Activated CD4-positive, alpha-beta T cell treated with anti-CD3 and anti-CD28 coated beads for 4 hours (primary cell): ENCODE measurements around the gene ATP8B2.
"Not testable (repeated sequence)": the region's sequence is repeated elsewhere in the genome, so short reads cannot be mapped to it uniquely, and the experiment has no call there.

ENCODE experiments used
- DNase-seq, 2 donors: peaks; one replicate each; pipeline ENCODE4 v3.0.0-alpha.2; 2020

The ATP8B2 gene, protein sequence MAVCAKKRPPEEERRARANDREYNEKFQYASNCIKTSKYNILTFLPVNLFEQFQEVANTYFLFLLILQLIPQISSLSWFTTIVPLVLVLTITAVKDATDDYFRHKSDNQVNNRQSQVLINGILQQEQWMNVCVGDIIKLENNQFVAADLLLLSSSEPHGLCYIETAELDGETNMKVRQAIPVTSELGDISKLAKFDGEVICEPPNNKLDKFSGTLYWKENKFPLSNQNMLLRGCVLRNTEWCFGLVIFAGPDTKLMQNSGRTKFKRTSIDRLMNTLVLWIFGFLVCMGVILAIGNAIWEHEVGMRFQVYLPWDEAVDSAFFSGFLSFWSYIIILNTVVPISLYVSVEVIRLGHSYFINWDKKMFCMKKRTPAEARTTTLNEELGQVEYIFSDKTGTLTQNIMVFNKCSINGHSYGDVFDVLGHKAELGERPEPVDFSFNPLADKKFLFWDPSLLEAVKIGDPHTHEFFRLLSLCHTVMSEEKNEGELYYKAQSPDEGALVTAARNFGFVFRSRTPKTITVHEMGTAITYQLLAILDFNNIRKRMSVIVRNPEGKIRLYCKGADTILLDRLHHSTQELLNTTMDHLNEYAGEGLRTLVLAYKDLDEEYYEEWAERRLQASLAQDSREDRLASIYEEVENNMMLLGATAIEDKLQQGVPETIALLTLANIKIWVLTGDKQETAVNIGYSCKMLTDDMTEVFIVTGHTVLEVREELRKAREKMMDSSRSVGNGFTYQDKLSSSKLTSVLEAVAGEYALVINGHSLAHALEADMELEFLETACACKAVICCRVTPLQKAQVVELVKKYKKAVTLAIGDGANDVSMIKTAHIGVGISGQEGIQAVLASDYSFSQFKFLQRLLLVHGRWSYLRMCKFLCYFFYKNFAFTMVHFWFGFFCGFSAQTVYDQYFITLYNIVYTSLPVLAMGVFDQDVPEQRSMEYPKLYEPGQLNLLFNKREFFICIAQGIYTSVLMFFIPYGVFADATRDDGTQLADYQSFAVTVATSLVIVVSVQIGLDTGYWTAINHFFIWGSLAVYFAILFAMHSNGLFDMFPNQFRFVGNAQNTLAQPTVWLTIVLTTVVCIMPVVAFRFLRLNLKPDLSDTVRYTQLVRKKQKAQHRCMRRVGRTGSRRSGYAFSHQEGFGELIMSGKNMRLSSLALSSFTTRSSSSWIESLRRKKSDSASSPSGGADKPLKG

DNA sequence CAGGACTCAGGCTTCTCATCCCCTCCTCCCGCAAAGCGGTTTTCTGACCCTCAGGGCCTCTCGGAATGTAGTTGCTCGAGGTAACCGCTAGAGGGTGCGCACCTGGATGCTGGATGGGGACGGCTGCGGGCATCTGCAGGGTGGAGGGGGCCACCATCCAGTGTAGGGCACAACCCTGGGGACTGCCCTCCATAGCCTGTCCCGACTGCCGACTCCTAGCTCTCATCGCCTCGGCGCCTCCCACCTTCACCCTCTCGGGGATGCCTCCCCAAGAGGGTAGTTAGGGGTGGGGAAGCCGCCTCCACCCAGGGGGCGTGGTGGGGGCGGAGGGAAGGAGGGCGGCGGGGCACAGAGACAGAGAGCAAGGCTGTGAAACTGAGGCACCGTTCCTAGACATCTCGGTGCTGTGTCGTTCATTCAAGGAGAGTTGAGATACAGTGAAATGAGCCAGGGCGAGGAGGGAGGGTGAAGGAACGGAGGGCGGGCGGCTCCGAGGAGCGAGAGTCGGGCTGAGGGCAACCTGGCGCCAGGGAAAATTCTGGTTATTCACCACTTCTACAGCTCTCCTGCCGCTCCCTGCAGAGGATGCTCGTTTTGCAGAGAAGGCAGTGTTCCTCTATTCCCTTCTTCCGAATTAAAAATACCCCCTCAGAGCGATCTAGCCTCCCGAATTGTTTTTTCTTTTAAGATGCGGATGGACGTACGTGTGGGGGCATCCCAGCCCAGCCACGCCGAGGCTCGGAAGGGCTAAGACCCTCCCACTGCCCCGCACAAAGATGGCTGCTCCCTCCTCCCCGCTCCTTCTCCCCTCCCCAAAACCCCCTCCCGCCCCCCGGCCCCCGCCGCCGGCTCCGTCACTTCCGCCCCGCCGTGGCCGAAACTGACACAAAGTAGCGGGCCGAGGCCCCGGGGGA lies at the start of gene ATP8B2:
ATP8B2 (plus strand) TSS at position 857 of the 914 bp plus-strand sequence. CDS start 2,617 bp downstream, outside the sequence.
- peak; percentile 78 to 81 for DNase-seq

DNA sequence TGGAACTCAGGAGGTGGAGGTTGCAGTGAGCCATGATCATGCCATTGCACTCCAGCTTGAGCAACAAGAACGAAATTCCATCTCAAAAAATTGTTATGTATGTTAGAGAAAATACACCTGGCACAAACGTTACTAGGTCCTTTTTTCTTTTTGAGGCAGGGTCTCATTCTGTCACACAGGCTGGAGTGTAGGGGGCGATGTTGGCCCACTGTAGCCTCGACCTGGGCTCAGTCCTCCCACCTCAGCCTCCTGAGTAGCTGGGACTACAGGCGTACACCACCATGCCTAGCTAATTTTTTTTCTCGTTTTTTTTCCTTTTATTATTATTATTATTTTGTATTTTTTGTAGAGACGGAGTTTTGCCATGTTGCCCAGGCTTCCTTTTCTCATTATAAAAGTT lies 48.5 kb upstream of the ATP8B2 start:
- peak in 1 of 2 donors; percentile 19 for DNase-seq

DNA sequence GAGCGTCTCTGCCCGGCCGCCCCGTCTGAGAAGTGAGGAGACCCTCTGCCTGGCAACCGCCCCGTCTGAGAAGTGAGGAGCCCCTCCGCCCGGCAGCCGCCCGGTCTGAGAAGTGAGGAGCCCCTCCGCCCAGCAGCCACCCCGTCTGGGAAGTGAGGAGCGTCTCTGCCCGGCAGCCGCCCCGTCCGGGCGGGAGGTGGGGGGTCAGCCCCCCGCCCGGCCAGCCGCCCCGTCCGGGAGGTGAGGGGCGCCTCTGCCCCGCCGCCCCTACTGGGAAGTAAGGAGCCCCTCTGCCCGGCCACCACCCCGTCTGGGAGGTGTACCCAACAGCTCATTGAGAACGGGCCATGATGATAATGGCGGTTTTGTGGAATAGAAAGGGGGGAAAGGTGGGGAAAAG lies 37.7 kb upstream of the ATP8B2 start:
- DNase-seq: not testable (repeated sequence)

DNA sequence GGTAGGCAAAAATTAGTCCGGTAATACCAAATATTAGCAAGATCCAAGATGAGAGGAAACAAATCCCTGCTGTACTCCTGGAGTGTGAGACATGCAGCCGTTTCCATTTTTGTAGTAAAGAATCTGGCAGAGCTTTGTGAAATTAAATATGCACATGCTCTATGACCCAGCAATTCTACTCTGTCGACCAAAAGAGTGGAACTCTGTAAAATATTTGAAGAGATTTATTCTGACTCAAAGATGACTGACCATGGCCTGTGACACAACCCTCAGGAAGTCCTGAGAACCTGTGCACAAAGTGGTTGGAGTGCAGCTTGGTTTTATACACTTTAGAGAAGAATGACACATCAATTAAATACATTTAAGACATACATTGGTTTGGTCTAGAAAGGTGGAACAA lies 36.7 kb upstream of the ATP8B2 start:
- no peak for DNase-seq

DNA sequence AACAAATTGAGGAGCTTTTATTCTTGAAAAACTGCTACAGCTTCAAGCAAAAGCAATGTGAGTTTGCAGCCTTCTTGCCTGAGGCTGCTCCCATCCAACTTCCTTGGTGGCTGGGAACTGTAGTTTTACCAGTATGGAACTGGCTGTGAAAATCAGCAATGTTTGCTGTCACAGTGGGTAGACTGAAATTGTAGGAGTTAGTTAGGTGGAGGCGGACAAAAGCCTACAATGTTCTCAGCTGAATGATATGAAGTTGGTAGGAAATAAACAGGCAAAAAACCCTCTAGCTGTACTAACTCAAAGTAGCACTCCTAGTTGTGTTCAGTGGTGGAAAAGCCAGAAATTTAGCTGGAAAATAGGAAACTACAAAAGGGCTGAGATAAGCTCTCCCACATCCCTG lies 34.4 kb upstream of the ATP8B2 start:
- no peak for DNase-seq

DNA sequence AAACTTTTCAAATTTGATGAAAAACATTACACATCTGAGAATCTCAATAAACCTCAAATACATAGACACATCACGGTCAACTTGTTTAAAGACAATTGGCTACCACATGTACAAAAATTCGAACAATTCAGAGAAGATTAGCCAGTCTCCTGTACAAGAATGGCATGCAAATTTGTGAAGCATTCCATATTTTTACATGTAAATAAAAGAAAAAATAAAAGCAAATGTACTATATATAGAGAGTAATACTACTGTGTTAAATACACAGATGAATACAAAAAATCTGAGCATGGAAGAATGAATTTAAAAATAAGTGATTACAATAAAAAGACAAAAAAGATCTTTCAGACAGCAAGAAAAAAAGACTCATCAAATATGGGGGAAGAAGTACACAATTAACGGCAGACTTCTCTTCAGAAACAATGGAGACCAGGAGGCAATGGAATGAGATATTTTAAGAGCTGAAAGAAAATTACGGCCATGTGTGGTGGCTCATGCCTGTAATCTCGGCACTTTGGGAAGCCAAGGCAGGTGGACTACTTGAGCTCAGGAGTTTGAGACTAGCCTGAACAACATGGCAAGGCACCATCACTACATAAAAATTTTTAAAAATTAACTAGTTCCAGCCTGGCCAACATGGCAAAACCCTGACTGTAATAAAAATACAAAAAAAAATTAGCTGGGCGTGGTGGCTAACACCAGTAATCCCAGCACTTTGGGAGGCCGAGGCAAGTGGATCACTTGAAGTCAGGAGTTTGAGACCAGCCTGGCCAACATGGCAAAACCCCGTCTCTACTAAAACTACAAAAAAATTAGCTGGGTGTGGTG lies 29.7 kb upstream of the ATP8B2 start:
- no peak for DNase-seq

DNA sequence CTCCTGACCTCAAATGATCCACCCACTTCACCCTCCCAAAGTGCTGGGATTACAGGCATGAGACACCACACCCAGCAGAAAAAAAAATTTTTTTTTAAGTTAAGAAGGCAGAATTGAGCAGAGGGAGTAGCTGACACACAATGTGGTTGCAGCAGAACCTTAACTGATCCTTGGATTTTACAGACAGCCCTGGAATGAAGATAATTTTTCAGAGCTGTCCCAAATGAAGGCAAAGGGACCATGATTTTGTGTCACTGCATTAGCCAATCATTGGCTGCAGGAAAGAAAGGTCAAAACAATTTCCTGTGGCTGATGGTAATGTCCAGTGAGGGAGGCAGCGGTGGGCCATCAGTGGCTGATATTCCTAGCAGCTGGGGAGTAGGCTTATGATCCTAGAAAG lies 23.7 kb upstream of the ATP8B2 start:
- DNase-seq: no peak

DNA sequence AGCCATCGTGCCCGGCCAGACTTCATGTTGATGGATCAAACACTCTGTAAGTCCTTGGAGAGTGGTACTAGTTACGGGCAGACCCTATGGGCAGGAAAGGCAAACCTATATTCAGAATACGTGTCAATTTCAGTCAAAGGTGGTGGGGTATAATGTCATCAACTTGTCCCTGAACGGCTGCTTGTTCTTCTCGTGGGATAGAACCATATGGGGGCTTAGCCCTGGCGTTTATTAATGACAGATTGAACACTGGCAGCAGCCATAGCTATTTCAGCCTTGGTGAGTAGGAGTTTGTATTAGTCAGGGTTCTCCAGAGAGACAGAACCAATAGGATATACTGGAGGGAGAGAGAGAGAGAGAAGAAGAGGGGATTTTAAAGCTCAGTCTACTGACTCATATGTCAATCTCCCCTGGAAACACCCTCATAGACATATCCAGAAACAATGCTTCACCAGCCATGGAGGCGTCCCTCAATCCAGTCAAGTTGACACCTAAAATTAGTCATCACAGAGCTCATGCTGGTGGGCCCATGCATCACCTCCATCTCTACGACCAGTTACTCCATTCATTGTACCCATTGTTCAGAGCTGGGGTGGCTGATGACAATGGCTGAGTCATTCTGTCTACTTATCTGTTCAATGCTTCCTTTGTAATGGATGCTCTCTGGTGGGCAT lies 20.5 kb upstream of the ATP8B2 start:
- peak; percentile 8 to 27 for DNase-seq

DNA sequence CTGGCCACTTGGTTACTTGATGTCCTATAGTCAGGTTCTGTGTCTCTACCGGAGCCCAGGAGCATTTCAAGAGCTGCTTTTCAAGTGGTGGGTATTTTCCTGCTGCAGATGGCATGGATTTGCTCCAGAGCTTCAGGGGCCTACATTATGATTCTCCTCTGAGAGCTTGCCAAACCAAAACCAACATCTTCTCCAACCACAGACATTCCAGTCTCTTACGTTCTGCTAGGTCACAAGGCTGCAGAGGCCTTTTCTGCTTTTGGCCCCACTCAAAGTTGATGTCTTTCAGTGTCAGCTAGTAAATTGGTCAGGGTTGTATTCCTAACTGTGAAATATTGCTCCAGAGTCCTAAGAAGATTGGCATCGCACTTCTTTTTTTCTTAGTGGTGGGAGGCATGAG lies 19.2 kb upstream of the ATP8B2 start:
- DNase-seq: no peak

DNA sequence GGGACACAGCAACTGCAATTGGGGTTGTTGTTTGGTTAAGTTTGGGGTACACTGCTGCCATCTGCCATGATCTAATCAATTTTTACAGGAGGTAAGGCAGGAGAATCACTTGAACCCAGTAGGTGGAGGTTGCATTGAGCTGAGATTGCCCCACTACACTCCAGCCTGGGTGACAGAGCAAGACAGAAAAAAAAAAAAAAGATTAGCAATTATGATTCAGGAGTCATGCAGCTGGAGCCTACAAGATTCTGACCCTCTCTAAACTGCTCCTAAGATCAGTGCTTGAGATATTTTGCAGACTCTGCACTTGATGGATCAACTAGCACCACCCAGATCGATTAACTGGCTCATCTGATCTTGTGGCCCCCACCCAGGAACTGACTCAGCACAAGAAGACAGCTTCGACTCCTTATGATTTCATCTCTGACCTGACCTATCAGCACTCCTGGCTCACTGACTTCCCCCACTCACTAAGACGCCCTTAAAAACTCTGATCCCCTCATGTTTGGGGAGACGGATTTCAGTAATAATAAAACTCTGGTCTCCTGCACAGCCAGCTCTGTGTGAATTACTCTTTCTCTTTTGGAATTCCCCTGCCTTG lies 17.6 kb upstream of the ATP8B2 start:
- not testable (repeated sequence) for DNase-seq

DNA sequence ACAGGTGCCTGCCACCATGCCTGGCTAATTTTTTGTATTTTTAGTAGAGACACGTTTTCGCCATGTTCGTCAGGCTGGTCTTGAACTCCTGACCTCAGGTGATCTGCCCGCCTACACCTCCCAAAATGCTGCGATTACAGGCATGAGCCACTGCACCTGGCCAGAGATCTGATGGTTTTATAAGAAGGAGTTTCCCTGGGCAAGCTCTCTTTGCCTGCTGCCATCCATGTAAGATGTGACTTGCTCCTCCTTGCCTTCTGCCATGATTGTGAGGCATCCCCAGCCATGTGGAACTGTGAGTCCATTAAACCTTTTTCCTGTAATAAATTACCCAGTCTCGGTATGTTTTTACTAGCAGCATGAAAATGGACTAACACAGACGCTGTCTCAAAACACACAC lies 16.2 kb upstream of the ATP8B2 start:
- DNase-seq: not testable (repeated sequence)

DNA sequence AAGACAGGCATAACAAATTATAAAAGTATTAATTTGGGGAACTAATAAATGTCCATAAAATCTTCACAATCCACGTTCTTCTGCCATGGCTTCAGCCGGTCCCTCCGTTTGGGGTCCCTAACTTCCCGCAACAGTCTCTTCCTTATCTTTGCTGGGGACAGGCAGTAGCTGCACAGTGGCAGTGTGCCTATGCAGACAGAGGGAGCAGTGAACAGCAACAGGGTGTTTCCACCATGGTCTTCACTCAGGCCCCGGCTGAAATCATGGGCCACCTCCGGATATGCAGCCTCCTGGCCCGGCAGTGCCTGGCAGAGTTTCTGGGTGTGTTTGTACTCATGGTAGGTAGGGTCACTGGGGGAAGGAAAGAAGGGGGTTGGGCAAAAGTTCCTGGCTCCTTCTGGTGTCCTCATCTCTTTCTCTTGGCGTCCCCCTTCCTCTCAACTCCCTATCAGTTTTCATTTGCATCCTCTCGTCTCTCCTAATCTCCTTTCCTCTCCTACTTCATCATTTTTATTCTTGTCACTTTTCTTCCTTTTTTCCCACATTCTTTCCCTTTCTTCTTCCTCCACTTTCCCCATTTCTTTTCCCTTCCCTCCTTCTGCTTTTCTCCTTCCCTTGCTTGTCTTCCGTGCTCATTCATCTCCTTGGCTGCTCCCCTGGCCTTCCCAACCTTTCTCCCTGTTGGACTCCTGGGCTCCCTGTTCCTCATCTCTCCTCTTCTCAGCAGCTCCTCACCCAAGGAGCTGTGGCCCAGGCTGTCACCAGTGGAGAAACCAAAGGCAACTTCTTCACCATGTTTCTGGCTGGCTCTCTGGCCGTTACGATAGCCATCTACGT lies 12.9 kb upstream of the ATP8B2 start:
- DNase-seq: not testable (repeated sequence)

DNA sequence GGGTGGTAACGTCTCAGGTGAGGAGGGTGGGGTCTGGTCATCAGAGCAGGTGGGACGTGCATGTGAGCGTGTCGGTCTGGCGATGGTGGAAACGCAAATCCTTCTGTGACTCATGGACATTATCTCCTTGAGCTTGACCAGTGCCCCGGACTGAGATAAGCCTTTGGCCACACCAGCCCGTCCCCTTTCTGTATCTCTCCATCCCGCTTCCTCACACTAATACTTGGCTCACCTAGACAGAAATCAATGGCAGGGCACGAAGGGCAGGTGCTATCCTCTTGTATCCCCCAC lies 12.3 kb upstream of the ATP8B2 start:
- DNase-seq: no peak

DNA sequence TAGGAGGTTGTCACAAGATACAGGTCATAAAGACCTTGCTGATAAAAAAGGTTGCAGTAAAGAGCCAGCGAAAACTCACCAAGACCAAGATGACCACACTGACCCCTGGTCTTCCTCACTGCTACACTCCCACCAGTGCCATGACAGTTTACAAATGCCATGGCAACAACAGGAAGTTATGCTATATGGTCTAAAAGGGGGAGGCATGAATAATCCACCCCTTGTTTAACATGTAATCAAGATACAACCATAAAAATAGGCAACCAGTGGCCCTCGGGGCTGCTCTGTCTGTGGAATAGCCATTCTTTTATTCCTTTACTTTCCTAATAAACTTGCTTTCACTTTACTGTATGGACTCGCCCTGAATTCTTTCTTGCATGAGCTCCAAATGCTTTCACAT lies 11.1 kb upstream of the ATP8B2 start:
- not testable (repeated sequence) for DNase-seq

DNA sequence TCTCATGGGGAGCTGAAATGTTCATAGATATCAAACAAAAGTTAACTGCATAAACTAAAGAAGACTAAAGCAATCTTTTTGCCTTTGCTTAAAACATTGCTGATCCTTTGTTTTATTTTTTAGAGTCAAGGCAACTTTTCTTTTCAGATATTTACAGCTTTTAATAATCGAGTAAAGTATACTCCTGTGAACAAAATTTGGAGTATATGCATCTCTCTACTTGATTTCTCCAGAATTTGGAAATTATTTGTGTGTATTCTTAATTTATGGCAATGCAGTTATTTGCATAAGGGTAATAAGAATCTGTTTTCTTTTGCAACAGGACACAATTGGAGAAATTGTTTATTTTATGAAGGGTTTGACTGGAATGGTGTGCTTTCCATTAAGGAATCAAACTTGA lies 8.6 kb upstream of the ATP8B2 start:
- DNase-seq: no peak

DNA sequence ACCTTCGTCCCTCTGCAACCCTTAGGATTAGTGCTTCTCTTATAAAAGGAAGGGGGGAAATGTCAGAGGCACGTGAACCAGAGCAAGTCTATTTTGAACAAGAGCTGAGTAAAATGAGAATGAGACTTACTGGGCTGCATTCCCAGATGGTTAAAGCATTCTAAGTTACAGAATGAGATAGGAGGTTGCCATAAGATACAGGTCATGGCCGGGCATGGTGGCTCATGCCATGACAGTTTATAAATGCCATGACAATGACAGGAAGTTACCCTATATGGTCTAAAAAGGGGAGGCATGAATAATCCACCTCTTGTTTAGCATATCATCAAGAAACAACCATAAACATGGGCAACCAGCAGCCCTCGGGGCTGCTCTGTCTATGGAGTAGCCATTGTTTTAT lies 6.9 kb upstream of the ATP8B2 start:
- no peak for DNase-seq

DNA sequence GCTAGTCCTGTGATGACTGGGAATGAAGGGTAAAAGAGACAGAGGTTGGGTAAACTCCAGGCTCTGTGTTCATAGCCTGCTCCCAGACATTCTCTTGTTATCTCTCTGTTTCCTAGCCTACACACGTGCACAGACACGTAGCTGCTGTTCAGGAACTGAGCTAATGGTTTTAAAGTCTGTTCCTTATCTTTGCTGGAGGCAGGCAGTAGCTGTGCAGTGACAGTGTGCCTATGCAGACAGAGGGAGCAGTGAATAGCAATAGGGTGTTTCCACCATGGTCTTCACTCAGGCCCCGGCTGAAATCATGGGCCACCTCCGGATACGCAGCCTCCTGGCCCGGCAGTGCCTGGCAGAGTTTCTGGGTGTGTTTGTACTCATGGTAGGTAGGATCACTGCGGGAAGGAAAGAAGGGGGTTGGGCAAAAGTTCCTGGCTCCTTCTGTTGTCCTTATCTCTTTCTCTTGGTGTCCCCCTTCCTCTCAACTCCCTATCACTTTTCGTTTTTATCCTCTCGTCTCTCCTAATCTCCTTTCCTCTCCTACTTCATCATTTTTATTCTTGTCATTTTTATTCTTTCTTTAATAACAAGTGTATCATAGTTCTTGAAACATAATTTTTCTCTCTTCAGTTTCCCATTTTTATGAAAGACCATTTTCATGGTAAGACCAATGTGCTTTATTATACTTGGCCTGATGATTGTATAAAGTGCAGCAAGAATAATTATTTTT lies 4.3 kb upstream of the ATP8B2 start, which contains the start of gene AQP10:
AQP10 (plus strand) TSS at position 212 of the 727 bp plus-strand sequence; CDS start at position 275, 63 bp downstream.
- no peak for DNase-seq

DNA sequence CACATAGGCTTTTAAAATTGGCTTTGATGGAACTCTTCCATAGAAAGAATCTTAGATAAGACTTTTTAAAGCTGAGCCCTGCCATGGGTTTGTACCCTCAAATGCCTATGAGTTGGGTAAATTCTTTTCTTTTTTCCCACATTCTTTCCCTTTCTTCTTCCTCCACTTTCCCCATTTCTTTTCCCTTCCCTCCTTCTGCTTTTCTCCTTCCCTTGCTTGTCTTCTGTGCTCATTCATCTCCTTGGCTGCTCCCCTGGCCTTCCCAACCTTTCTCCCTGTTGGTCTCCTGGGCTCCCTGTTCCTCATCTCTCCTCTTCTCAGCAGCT lies 3.8 kb upstream of the ATP8B2 start:
- not testable (repeated sequence) for DNase-seq

DNA sequence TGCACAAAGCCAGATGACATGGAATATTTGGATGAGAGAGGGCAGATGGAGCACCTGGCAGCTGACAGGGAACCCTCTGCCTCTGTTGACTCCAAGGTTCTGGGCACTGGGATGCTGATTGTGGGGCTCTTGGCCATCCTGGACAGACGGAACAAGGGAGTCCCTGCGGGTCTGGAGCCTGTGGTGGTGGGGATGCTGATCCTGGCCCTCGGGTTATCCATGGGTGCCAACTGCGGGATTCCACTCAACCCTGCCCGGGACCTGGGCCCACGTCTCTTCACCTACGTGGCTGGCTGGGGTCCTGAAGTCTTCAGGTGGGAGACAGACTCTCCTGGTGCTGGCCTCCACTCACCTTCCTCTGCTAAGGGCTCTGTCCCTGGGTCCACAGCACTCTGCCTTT lies 1.8 kb upstream of the ATP8B2 start:
- DNase-seq: no peak
